ENCODE results near the gene ST7. TPM values are rescaled to one million over a fixed set of nuclear protein-coding genes. Genes with fewer than 3 reads are reported as not detected.

The ST7 gene
- polyA plus RNA-seq, 4 donors: 24.0 to 27.5 (median 26.1) TPM

DNA sequence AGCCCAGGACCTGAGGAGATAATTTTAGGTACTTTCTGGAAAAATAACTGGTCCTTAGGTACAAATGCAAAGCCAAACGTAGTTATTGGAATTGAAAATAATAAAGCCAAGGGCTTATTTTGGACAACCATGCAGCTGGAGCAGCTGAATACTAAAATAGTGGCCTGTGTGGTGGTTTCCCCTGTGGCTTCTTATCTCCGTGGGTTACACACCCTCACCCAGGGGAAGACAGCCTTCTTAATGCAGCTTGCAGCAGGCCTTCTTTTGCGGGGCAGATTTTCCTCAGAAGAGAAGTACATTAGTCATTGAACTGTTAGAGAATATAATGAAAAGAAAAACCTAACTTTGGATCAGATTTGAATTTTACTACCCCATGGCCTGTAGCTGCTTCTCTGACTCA, 133.5 kb downstream of the ST7 start:
- no peak for DNase-seq (ENCODE audit: low read depth in 4 of 4, low spot score in 2 of 4)

DNA sequence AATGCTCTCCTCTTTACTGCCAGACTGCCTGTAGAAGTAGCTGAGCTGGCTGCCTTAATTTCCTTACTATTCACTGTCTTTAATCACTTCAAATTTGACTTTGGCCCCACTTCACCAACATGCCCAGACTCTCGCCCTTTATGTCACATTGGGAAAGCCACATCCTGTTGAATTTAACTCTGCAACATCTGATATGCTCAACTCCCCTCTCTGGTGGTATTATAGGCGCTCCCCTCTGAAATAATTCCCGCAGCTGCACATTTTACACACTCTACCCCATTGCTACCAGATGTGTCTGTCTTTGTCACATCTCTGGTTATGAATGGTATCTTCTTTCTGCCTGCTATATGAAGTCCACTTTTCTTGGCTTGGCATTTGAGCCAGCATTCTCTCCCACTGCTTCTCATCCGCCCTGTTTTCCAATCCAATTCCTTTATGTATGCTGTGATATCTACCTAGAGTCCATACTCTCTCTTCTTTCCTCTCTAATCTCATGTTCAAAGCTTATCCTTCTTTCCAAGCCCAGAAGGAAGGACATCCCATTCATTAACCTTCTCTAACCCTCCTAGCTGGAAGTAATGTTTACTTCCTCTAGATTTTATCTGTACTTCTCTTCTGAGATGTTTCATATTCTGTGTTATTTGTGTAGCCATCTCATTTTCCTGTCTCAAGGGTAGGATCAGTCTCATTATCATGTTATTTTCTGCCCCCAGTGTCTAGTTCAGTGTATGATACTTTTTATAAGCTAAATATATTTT, 134.5 kb downstream of the ST7 start:
- no peak for DNase-seq (ENCODE audit: low read depth in 4 of 4, low spot score in 2 of 4)

DNA sequence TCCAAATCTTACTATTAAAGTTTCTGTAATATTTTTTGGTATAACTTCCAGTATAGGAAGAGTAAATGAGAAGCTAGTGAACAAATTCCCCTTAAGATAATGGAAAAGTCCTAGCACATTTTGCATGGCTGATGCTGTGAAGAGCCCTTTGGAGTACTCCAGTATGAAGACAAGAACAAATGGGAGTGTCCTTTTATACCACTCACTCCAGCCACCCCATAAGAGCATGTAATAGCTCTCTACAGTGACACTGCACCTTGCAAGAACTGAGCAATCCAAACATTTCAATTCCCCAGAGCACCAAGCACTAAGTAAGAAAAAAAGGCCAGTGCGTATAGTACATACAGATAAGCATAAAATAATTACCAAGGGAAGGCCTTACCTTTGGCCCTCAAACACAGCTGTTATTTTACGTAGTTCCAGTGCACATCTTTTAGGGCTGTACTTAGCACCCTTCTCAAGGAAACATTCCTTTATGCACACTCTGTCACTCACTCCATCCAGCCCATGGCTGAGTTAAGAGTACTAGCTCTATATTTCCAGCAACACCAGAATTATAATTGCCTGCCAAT, 135.4 kb downstream of the ST7 start:
- DNase-seq (ENCODE audit: low read depth in 4 of 4, low spot score in 2 of 4): no peak

DNA sequence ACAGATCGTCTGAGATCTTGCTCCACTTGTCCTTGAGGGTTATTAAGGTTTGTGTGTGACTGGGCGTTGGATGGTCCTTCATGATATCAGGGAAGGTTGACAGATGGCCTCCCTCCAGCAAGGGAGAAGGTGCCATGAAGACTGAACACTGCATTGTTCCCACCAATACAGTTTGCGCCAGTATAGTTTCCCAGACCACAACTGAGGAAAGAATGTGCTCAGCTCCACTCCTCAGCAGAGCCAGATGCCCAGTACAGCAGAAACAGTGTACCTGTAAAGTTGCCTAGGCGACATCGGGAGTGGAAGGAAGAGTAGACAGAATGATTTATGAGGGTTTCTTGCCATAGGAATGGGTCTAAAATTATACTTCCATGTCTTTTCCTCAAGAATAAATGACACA, 137.5 kb downstream of the ST7 start:
- DNase-seq (ENCODE audit: low read depth in 4 of 4, low spot score in 2 of 4): no peak

DNA sequence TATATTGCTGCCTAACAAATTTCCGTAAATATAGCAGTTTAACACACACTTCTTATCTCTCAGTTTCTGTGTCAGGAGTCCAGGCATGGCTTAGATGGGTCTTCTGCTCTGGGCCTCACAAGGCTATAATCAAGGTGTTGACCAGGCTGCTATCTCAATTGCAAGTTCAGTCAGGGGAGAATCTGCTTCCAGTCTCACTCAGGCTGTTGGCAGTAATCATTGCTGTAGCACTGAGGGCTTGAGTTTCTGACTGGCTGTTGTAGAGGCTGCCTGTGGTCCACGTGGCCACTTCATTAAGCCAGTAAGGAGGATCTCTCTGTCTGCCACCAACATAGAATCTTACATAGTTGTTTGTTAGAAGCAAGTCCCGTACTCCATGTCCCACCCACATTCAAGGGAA, 138.4 kb downstream of the ST7 start:
- DNase-seq (ENCODE audit: low read depth in 4 of 4, low spot score in 2 of 4): no peak

DNA sequence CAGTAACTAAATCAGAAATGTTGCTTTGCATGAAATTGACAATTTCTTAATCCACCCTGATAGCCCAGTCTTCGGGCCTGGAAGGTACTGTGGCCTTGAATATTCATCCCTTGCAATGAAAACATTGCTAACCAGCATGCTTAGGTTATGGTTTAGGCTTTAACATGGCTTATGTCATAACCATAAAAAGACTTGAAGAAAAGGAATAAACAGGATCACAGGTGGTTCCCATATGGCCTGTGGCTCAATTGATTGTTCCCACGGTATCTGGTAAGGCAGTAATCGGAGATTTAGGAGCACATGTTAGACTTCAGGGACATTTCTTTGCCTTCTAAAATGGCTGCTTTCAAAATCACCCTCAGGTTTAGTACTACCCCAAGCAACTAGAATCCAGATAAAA, 139.5 kb downstream of the ST7 start:
- DNase-seq (ENCODE audit: low read depth in 4 of 4, low spot score in 2 of 4): no peak

DNA sequence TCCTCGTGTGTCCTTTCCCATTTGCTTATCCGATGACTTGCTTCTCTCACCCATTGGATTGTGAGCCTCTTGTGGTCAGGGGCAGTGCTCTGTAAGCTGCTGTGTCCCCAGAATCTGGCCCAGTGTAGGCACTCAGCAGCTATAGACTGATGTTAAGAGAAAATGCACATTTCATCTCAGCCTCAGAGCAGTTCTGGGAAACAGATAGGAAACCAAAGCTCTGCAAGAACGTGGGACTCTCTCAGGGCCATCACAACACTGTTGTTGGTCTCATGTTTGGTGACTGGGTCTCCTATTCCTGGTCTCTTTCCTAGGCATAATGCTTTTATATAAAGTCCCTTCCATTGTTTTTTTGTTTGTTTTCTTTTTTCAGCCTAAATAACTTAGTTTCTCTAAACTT, 141.2 kb downstream of the ST7 start:
- no peak for DNase-seq (ENCODE audit: low read depth in 4 of 4, low spot score in 2 of 4)

DNA sequence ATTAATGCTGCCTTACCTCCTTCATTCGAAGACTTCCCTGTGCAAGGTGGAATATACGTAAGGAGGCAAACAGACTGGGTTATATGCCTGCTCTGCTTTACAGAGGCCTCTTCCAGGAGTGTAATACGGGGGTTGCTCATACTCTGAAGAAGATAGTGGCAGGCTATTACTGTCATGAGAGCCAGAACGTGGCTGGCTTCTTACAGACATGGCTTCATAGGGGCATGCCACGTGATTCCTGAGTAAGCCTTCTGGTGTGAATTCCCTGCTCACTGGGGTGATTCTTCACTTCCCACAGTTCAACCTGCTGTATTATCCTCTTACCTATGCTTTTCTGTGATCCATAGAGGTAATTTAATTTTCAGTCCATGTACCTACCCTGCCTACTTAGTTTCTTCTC, 141.8 kb downstream of the ST7 start:
- no peak for DNase-seq (ENCODE audit: low read depth in 4 of 4, low spot score in 2 of 4)

DNA sequence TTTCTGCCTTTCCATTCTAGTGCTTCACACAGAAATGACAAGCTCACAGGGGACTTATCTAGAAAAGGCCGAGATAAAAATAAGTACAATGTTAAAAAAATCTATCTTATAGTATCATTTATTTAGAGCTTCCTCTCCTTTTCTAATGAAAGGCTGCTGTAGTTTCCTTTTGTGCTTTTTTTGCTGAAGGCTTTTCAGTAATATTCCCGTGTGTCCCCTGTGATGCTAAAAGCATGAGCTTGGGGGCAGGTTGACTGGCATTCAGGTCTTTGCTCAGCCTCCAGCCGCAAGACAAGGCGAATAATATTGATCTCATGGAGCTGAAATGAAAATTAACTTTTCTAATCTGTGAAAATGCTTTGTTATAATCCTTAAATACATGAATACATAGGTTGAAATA, 143.0 kb downstream of the ST7 start:
- no peak for DNase-seq (ENCODE audit: low read depth in 4 of 4, low spot score in 2 of 4)

DNA sequence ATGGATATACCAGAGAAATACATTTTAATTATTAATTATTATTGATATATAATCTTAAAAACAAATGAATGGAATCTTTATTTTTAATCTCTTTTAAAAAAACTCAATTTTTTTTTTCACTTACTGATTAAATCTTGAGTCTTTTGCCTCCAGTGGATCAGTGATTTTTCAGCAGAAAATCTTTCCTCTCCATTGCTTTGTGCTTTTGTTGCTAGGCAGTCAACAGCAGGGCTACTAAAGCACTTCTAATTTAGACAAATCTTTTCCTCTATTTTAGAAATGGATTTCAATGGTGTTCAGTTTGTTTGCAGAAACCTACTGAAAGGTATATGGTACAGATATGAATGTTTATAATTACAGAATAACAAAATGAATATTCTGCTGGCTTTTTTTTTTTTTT, 143.6 kb downstream of the ST7 start:
- no peak for DNase-seq (ENCODE audit: low read depth in 4 of 4, low spot score in 2 of 4)

DNA sequence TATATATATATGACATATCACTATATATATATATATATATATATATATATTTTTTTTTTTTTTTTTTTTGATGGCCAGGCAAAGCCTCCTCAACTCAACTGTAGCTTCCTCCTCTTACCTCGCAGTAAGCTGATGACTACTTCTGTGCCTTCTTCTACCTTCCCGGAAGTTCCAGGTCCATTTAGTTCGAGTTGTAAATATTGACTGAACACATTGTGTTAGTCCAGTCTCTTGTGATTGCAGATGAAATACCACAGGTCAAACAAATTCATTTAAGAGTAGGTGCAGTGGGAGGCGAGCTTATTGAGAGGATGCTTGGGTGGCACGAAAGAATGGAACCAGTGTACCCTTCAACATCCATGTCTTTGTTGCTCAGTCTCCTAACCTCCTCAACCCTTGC, 144.6 kb downstream of the ST7 start:
- no peak for DNase-seq (ENCODE audit: low read depth in 4 of 4, low spot score in 2 of 4)

DNA sequence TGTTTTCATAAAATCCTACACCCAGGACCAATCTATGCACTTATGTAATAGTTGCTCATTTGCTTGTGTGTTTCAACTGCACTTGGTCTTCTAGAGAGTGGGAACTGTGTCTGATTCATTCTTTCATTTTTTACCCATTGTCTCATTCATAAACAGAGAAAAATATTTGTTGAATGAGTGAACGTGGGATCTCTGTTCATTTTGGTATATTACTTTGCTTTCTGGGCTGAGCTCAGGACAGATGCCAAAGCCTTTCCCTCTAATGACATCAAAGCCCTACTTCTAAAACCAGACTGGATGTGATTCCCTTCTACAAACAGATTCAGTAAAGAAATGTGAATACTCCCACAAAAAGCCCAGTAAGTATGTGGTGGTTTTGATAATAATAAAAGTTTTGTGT, 145.2 kb downstream of the ST7 start:
- no peak for DNase-seq (ENCODE audit: low read depth in 4 of 4, low spot score in 2 of 4)

DNA sequence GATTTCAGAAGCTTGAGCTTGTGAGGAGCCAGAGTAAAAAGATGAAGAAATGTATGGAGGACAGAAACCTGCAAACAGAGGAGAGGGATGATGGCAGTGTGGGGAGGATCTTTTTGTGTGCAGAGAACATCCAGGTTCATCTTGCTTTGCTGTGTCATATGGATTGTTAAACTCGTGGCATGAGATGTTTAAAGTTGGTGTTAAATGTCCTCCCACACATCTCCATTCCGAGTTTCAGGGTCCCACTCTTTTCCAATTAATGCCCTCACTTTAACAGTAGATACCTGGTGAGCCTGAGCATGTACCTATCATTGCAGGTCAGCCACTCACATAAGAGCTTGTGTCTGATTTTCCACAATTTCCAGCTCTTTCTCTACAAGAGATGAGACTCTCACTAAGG, 147.7 kb downstream of the ST7 start:
- peak in 1 of 4 donors; percentile 38 for DNase-seq (ENCODE audit: low read depth in 4 of 4, low spot score in 2 of 4)

DNA sequence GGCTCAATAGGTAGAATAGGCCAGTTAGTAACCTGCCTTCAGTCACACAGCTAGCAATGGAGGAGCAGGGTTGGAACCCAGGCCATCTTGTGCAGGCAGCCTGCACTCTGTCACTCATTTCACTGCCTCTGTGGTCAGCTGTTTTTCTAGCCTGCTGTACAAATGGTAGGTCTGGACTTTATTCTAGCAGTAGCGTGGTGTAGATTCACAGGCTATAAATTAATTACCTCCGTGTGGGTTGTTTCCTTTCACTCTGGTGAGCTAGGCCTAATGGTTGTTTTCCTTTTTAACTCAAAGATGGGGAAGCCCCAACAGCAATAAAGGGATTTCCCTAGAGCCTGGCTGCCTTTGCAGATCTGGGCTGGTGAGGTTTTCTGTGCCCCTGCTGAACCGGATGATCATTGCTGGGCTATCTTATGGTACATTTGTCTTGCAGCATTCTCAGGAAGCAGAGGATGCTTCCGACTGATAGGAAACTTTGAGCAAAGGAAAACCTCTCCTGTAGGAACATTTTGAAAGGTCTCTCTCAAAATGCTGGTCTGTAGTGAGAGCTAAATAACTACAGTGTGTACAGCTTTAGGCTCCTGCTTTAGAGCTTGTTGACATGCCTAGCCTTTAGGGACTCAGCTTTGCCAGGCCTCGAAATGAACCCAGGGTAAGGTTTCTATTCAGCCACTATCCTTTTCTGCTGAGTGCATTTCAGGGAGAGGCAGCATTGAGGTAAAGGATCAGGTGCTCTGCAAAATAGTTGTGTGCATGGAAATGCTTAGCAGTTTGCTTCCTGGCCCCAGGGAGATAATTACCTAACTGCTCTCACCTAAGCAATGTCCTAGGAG, 157.4 kb downstream of the ST7 start:
- DNase-seq (ENCODE audit: low read depth in 4 of 4, low spot score in 2 of 4): no peak

DNA sequence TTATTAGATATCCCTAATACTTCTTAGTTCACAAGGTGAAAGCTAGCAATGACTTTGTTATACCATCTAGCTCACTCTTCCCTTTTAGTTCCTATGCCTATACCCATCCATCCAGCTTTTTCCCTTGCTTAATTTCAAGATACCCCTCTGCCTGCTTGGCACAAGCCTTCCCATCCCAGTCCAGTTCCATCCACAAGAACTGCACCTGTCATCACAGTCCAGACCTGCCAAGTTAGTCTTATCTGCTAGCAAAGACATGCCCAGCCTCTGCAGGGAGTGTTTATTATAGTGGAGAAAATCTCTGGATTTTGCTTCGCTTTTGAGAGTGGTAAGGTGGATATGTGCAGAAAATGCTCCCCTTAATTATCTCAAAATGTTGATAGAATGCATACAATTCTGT, 158.2 kb downstream of the ST7 start:
- no peak for DNase-seq (ENCODE audit: low read depth in 4 of 4, low spot score in 2 of 4)

DNA sequence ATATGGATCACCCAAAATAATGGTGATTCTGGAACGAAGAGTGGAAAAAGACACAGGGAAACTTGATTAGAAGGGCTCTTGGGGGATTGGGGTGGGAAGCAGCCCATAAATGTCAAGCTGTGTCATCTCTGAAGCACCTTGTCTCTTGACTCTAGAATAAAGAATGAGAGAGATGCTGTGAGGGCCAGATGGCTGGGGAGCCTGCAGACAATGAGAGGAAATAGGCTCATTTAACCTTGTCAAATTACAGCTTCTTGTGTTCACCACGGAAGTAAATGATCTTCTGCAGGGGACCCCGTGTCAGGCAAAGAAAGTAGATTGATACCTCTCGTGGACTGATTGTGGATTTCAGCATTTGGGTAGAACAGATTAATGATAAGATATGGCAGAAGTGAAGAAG, 159.3 kb downstream of the ST7 start:
- DNase-seq (ENCODE audit: low read depth in 4 of 4, low spot score in 2 of 4): no peak

DNA sequence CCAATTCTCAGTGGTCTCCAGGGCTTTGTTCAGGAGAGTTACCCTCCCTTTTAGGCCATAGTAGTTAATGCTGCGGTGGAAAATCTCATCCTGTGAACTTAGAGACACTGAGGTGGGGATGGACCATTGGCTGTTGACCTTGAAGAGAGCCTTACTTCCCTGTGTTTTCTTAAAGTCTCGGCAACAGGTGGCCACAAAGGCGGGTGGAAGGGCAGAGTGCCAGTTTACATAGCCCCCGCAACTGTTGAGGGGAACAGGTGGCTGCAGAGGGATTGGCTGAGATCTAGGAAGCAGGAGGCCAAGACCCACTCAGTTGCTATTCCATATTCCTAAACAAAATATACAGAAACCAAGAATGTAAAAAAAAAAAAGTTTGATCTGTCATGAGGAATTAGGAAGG, 160.6 kb downstream of the ST7 start:
- DNase-seq (ENCODE audit: low read depth in 4 of 4, low spot score in 2 of 4): no peak

DNA sequence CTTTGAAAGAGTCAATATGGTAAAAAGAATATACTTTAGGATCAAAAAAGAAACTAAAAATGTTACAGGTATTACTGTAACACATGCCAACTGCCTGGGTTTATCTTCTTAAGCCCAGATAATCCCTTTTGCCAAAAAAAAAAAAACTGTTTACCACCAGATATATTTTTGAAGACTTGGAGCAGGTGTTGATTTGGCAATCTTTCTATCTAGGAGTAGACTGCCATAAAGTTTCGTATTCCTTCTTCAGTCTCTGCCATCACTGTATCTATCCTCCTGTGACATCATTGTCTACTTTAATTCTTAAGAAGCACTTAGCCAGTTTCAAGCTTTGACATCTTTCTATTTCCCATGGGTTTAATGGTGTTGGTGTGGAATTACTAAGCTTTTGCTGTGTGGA, 161.0 kb downstream of the ST7 start:
- DNase-seq (ENCODE audit: low read depth in 4 of 4, low spot score in 2 of 4): no peak

DNA sequence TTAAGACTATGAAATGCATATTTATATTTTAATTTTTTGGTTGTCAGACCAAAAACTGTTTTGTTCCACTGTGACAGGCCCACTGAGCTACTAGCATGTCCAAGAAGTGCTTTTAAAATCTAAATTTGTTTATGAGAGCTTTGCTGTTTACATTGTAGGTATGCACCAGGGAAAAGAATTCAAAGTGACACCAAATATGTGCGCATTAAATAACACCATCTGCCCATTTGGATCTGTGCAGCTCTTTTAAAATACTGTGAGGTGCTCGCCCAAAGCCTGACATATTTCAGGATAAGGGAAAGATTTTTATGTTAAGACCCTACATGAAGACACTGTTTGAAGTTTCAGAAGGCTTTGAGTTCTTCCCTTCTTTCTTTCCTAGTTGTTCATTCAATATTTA, 162.9 kb downstream of the ST7 start:
- no peak for DNase-seq (ENCODE audit: low read depth in 4 of 4, low spot score in 2 of 4)

DNA sequence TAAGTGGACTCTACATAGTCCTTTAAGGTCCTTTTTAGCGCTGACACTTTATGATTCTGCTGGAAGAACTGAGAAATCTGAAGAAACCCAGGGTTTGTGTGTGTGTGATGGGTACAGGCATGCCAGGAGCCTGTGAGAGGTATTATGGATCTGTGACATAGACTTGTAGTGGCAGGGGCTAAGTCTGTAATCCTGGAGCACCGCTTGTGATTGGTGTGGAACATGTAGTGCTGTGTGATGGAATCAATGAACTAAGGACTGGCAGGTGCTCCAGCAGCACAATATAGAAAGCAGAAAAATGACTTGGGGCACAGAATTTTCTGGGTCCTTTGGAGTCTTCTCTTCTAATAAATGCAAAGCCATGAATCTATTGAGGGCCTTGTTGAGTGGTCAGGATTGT, 163.9 kb downstream of the ST7 start:
- DNase-seq (ENCODE audit: low read depth in 4 of 4, low spot score in 2 of 4): no peak

DNA sequence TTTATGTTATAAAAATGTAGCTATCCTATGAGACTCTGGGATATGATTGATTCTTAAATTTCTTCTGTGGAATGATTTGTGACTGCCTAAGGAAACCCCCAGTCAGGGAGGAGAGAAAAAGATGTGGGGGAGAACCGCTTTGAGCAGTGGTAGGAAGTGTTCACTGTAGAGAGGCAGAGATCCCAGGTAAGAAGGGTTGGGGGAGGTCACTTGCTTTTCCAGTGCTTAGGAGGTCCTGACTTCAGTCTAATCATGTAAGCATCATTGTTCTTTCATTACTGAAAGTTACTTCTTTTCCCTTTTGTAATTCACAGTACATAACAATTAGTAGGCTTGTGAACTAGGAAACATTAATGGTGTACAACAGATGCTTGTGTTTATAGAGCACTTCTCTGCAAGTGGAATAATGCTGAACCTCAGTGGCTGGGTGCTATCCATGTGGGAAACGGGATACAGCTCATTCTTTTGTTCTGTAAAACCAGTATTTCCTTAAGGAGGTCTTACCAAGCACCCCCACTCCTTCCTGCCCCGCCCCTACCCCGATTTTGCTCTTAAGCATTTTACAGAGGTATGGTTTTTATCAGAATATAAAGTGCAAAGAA, 165.4 kb downstream of the ST7 start:
- DNase-seq (ENCODE audit: low read depth in 4 of 4, low spot score in 2 of 4): no peak
